ENCODE results near the gene INTU.

GRCh38 chr4:127759228-127759820 lies 126.6 kb downstream of the INTU start:
- TF ChIP-seq, protein P1, sequence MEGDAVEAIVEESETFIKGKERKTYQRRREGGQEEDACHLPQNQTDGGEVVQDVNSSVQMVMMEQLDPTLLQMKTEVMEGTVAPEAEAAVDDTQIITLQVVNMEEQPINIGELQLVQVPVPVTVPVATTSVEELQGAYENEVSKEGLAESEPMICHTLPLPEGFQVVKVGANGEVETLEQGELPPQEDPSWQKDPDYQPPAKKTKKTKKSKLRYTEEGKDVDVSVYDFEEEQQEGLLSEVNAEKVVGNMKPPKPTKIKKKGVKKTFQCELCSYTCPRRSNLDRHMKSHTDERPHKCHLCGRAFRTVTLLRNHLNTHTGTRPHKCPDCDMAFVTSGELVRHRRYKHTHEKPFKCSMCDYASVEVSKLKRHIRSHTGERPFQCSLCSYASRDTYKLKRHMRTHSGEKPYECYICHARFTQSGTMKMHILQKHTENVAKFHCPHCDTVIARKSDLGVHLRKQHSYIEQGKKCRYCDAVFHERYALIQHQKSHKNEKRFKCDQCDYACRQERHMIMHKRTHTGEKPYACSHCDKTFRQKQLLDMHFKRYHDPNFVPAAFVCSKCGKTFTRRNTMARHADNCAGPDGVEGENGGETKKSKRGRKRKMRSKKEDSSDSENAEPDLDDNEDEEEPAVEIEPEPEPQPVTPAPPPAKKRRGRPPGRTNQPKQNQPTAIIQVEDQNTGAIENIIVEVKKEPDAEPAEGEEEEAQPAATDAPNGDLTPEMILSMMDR (IDR thresholded peaks at IDR 0.05; ENCODE audit: low read length), result no peak
- TF ChIP-seq EZH2 (IDR thresholded peaks at IDR 0.05; ENCODE audit: borderline replicate concordance, low read length), result no peak

Data from OCI-LY1 (cell line).